ENCODE measurements around the gene PDZRN3.

DNA sequence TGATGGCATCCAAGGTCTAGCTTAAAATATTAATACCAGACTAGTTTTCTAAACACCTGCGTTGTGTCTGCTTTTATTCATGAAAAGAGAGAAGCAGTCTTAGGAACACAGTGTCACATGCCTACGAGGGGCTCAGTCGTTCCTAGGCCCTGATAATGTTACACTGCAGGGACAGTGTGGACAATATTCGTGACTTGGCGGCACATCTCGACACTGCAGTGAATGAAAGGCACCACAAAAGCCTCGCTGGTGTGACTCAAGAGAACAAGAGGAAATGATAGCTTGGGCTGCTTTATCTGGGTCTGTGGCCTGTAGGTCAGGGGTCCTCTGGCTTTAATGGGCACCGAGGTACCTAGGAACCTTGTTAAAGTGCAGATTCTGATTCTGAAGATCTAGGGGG lies 226.7 kb downstream of the PDZRN3 start:
- TF ChIP-seq CTCF (IDR thresholded peaks at IDR 0.05) = no peak
- no peak for TF ChIP-seq POLR2A (IDR thresholded peaks at IDR 0.05)

Measured in heart left ventricle (tissue), 13 donors.